Measurements from ENCODE around the gene TMEM170A.
"Not testable (repeated sequence)": the region's sequence is repeated elsewhere in the genome, so short reads cannot be mapped to it uniquely, and the experiment has no call there.

TMEM170A gene

GRCh38 chr16:75464122-75464918 lies at the start of gene TMEM170A:
TMEM170A (minus strand) TSS chr16:75464689; CDS start chr16:75464600, 89 bp downstream.
- in situ Hi-C loops (cut with HindIII; ENCODE audit: low pct_ligation_motif_present, low pct_unique_long_range_greater_than_20kb, low sequenced_read_pairs), result no loop called here
- DNase-seq, result peak; percentile 100

GRCh38 chr16:75506574-75506973 lies 42.1 kb upstream of the TMEM170A start:
- in situ Hi-C loops (cut with HindIII; ENCODE audit: low pct_ligation_motif_present, low pct_unique_long_range_greater_than_20kb, low sequenced_read_pairs), result no loop called here
- no peak for DNase-seq

GRCh38 chr16:75506107-75506506 lies 41.6 kb upstream of the TMEM170A start:
- in situ Hi-C loops (cut with HindIII; ENCODE audit: low pct_ligation_motif_present, low pct_unique_long_range_greater_than_20kb, low sequenced_read_pairs), result no loop called here
- DNase-seq, result no peak

- no peak for DNase-seq
- in situ Hi-C loops (cut with HindIII; ENCODE audit: low pct_ligation_motif_present, low pct_unique_long_range_greater_than_20kb, low sequenced_read_pairs), result no loop called here
Observed at GRCh38 chr16:75503801-75504200, 39.3 kb upstream of the TMEM170A start.

GRCh38 chr16:75502916-75503605 lies 38.6 kb upstream of the TMEM170A start:
- peak; percentile 34 for DNase-seq

GRCh38 chr16:75501820-75502219 lies 37.3 kb upstream of the TMEM170A start:
- in situ Hi-C loops (cut with HindIII; ENCODE audit: low pct_ligation_motif_present, low pct_unique_long_range_greater_than_20kb, low sequenced_read_pairs); DNase-seq: not testable (repeated sequence)

More at GRCh38 chr16:75502916-75503605, 38.6 kb upstream of the TMEM170A start:
- in situ Hi-C loops (cut with HindIII; ENCODE audit: low pct_ligation_motif_present, low pct_unique_long_range_greater_than_20kb, low sequenced_read_pairs), result no loop called here

GRCh38 chr16:75501359-75501758 lies 36.9 kb upstream of the TMEM170A start:
- no peak for DNase-seq

GRCh38 chr16:75498605-75499322 lies 34.3 kb upstream of the TMEM170A start:
- DNase-seq, result peak; percentile 46
- in situ Hi-C loops (cut with HindIII; ENCODE audit: low pct_ligation_motif_present, low pct_unique_long_range_greater_than_20kb, low sequenced_read_pairs), result not testable (repeated sequence)

More at GRCh38 chr16:75501359-75501758, 36.9 kb upstream of the TMEM170A start:
- in situ Hi-C loops (cut with HindIII; ENCODE audit: low pct_ligation_motif_present, low pct_unique_long_range_greater_than_20kb, low sequenced_read_pairs), result no loop called here

GRCh38 chr16:75497558-75497957 lies 33.1 kb upstream of the TMEM170A start:
- DNase-seq, result no peak
- in situ Hi-C loops (cut with HindIII; ENCODE audit: low pct_ligation_motif_present, low pct_unique_long_range_greater_than_20kb, low sequenced_read_pairs), result no loop called here

GRCh38 chr16:75495076-75495674 lies 30.7 kb upstream of the TMEM170A start, which contains the start of gene CHST6:
CHST6 (minus strand) TSS chr16:75495441; CDS start chr16:75479828, 15,613 bp downstream.
- in situ Hi-C loops (cut with HindIII; ENCODE audit: low pct_ligation_motif_present, low pct_unique_long_range_greater_than_20kb, low sequenced_read_pairs), result no loop called here
- peak; percentile 64 for DNase-seq

GRCh38 chr16:75494661-75495075 lies 30.2 kb upstream of the TMEM170A start:
- DNase-seq, result no peak
- in situ Hi-C loops (cut with HindIII; ENCODE audit: low pct_ligation_motif_present, low pct_unique_long_range_greater_than_20kb, low sequenced_read_pairs), result no loop called here

GRCh38 chr16:75494184-75494583 lies 29.7 kb upstream of the TMEM170A start:
- no peak for DNase-seq
- in situ Hi-C loops (cut with HindIII; ENCODE audit: low pct_ligation_motif_present, low pct_unique_long_range_greater_than_20kb, low sequenced_read_pairs), result no loop called here

- in situ Hi-C loops (cut with HindIII; ENCODE audit: low pct_ligation_motif_present, low pct_unique_long_range_greater_than_20kb, low sequenced_read_pairs), result no loop called here
- DNase-seq, result no peak
Observed at GRCh38 chr16:75491876-75492275, 27.4 kb upstream of the TMEM170A start.

- DNase-seq, result no peak
- in situ Hi-C loops (cut with HindIII; ENCODE audit: low pct_ligation_motif_present, low pct_unique_long_range_greater_than_20kb, low sequenced_read_pairs), result no loop called here
Observed at GRCh38 chr16:75488322-75488721, 23.8 kb upstream of the TMEM170A start.

- in situ Hi-C loops (cut with HindIII; ENCODE audit: low pct_ligation_motif_present, low pct_unique_long_range_greater_than_20kb, low sequenced_read_pairs), result no loop called here
- no peak for DNase-seq
Observed at GRCh38 chr16:75486676-75487313, 22.3 kb upstream of the TMEM170A start.

GRCh38 chr16:75486014-75486675 lies 21.7 kb upstream of the TMEM170A start:
- no peak for DNase-seq
- in situ Hi-C loops (cut with HindIII; ENCODE audit: low pct_ligation_motif_present, low pct_unique_long_range_greater_than_20kb, low sequenced_read_pairs), result no loop called here

- no peak for DNase-seq
- in situ Hi-C loops (cut with HindIII; ENCODE audit: low pct_ligation_motif_present, low pct_unique_long_range_greater_than_20kb, low sequenced_read_pairs), result no loop called here
Observed at GRCh38 chr16:75485230-75486013, 20.9 kb upstream of the TMEM170A start.

Data from ACHN (cell line).